Ectodermal cell (in vitro differentiated cells): Measurements from ENCODE around the gene KRT34. TPM values are rescaled to one million over a fixed set of nuclear protein-coding genes. Genes with fewer than 3 reads are reported as not detected.
"Not testable (repeated sequence)": the region's sequence is repeated elsewhere in the genome, so short reads cannot be mapped to it uniquely, and the experiment has no call there.

Experiments used
- H3K27ac ChIP-seq: 2 replicates; pipeline ENCODE4 v1.7.0; 2013; ENCODE audit warnings: mild to moderate bottlenecking, low read depth, low read length; ENCODE audit not compliant: insufficient read depth, poor library complexity, severe bottlenecking
- H3K27me3 ChIP-seq: 2 replicates; pipeline ENCODE4 v1.7.0; 2013; ENCODE audit warnings: mild to moderate bottlenecking, low read length; ENCODE audit not compliant: insufficient read depth, control insufficient read depth, poor library complexity, severe bottlenecking
- H3K36me3 ChIP-seq: one replicate; pipeline ENCODE4 v1.7.0; 2013; ENCODE audit warnings: low read length; ENCODE audit not compliant: control insufficient read depth, insufficient read depth
- H3K4me1 ChIP-seq: one replicate; pipeline ENCODE4 v1.7.0; 2013; ENCODE audit warnings: low read length; ENCODE audit not compliant: control insufficient read depth, insufficient read depth
- H3K4me3 ChIP-seq: 2 replicates; pipeline ENCODE4 v1.7.0; 2013; ENCODE audit warnings: low read depth, low read length, control low read depth; ENCODE audit not compliant: insufficient read depth
- H3K9me3 ChIP-seq: 2 replicates; pipeline ENCODE4 v1.7.0; 2013; ENCODE audit warnings: mild to moderate bottlenecking, low read length, moderate library complexity; ENCODE audit not compliant: control insufficient read depth
- WGBS, 2 experiments: methylation state at CpG; one replicate each; pipeline ENCODE4 v1.1.7; 2013; ENCODE audit warnings: missing lambda C conversion rate in 2 of 2; 5-methylcytosine and 5-hydroxymethylcytosine counted together
- polyA plus RNA-seq, 4 experiments: library from polyadenylated mRNA; stranded (reverse); fragments of 50-300 nt; gene quantifications; one replicate each; pipeline ENCODE4 v1.2.3, GENCODE V29; 2013

KRT34 gene
- not detected for polyA plus RNA-seq (2013, experiment 1 of 4)
- polyA plus RNA-seq (2013, experiment 2 of 4) = not detected
- not detected for polyA plus RNA-seq (2013, experiment 3 of 4)
- polyA plus RNA-seq (2013, experiment 4 of 4) = not detected

DNA sequence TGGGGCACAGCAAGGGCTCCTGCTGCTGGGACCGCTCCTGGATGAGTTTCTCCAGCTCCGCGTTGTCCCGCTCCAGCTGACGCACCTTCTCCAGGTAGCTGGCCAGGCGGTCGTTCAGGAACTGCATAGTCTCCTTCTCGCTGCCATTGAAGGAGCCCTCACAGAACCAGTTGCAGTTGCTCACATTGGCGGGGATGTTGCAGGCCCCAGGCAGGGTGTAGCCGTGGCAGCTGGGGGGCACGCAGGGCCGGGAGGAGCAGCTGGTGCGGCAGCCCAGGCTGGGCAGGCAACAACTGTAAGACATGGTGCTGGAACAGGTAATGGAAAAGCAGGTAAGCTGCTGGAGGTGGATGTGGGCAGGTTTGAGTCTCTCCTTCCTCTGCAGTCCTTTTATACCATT lies at the start of gene KRT34:
Gene KRT34, minus strand, starts transcription at position 364 of the 400 bp plus-strand sequence. Its CDS starts 60 bp downstream, at position 304.
- not testable (repeated sequence) for H3K9me3 ChIP-seq, H3K4me1 ChIP-seq, H3K27me3 ChIP-seq, H3K36me3 ChIP-seq, H3K27ac ChIP-seq, H3K4me3 ChIP-seq
- WGBS, 2 experiments = 93 to 94% methylated on average over 13 of the region's 13 CpGs

DNA sequence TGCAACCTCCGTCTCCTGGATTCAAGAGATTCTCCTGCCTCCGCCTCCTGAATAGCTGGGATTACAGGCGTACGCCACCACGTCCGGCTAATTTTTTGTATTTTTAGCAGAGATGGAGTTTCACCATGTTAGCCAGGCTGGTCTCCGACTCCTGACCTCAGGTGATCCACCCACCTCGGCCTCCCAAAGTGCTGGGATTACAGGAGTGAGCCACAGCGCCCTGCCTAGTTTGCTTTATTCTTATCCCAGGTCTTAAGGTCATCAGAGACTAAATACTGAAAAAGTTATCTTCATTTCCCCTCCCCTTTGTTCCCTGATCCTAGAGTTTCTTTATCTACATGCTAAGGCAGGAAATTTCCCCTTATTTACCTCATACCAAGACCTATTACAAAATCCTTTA lies 48.3 kb upstream of the KRT34 start:
- not testable (repeated sequence) for H3K4me1 ChIP-seq, H3K4me3 ChIP-seq, H3K9me3 ChIP-seq, H3K27me3 ChIP-seq, H3K36me3 ChIP-seq, H3K27ac ChIP-seq
- WGBS, 2 experiments = 90 to 92% methylated on average over 9 of the region's 9 CpGs

DNA sequence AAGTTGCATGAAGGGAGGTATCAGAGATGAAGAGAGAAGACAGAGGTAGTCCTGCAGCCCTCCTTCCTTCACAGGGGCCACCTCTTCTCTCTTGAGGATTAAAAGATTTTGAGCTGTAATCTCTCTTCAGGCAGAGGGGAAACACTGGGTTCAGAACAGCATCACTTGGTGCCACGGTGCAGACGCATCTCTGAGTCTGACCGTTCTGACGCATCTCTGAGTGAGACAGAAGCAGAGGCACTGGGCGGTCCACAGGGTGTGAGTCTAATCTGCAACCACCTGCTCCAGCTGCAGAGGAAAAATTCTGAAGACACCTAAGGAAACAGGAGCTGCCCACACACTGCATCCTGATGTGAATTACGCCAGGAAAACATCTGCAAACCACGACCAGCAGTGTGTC lies 47.6 kb upstream of the KRT34 start:
- 91 to 92% methylated on average over 7 of the region's 7 CpGs for whole genome bisulfite sequencing, 2 experiments
- no peaks in the 10 kb centered on the region for H3K4me1 ChIP-seq
- H3K36me3 ChIP-seq = no peaks in the 10 kb centered on the region
- H3K27ac ChIP-seq = no peak overlapping the region
- H3K4me3 ChIP-seq = no peak overlapping the region
- no peaks in the 10 kb centered on the region for H3K9me3 ChIP-seq
- no peaks in the 10 kb centered on the region for H3K27me3 ChIP-seq

DNA sequence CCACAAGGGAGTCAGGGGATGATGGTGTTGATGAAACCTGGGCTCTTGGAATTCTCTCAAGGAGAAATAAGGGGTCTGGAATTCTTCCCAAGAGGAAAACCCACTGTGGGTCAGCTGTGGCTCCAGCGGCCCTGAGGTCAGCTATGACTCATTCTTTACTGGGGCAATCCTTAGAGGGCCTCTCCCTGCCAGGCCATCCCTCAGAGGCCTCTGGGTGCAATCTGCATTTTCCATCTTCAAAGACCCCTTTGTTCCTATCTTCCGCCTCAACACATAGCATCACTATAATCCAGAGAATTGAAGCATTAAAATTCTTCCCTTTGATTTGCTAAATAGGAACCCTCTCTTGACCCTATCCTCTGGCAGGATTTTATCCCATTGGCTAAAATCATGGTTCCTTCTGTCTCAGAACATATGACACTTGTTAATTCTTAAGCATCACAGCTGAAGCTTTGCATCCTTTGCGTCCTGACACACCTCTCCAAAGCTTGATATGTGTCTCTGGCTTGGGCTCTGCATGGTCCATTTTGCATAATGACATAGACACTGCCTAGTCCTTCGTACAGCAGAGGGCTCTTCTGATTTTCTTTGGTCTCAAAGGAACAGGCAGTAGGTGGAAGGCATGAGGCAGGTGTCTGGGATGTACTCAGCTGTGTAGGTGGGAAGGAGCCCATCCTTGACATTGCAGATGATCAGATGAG lies 46.6 kb upstream of the KRT34 start:
- Histone ChIP-seq H3K36me3 (no peaks in the 10 kb centered on the region), H3K9me3 (no peaks in the 10 kb centered on the region), H3K27me3 (no peaks in the 10 kb centered on the region), H3K4me3 (no peak overlapping the region), H3K4me1 (no peaks in the 10 kb centered on the region), H3K27ac (no peak overlapping the region)
- 64 to 71% methylated on average over 4 of the region's 4 CpGs for WGBS, 2 experiments

DNA sequence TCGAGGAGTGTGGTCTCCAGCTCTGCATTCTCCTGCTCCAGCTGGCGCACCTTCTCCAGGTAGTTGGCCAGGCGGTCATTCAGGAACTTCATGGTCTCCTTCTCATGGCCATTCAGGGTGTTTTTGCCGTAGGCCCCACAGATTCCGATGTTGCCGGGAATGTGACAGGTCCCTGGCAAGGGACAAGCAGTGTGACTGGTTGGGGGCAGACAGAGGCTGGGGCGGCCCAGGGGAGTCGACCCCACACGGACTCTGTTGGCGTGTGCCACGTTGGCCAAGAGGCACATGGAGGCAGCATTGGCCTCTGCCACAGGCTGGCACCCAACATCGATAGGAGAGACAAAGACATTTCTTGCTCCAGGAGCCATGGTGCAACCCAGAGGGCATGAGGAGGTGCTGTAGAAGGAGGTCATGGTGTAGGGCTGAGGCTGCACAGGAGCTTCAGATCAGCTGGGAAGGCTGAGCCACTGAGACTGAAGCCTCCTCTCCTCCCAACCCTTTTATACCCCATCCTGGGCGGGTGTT lies 42.1 kb upstream of the KRT34 start, which contains the start of gene KRT37:
Gene KRT37, minus strand, starts transcription at position 475 of the 525 bp plus-strand sequence. Its CDS starts 62 bp downstream, at position 413.
- no peaks in the 10 kb centered on the region for H3K36me3 ChIP-seq
- WGBS, 2 experiments = 95 to 96% methylated on average over 12 of the region's 13 CpGs
- H3K27me3 ChIP-seq = no peaks in the 10 kb centered on the region
- no peaks in the 10 kb centered on the region for H3K9me3 ChIP-seq
- no peaks in the 10 kb centered on the region for H3K4me1 ChIP-seq
- H3K27ac ChIP-seq = no peak within 1 kb of the TSS
- no peak within 1 kb of the TSS for H3K4me3 ChIP-seq

DNA sequence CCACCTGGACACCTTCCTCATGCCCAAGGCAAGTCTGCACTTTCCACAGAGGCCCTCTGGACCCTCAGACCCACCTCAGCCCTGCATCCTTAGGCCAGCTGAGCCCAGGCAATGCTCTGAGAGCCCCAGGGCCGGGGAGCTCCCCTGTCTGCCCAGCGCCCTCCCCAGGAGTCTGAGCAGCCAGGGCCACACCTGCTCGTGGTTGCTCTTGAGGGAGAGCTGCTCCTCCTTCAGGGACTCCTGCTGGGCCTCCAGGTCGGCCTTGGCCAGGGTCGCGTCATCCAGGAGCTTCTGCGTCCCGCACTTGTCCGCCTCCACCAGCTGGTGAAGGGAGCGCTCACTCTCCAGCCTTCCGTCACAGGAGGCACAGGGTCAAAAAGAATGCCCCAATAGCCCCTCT lies 40.5 kb upstream of the KRT34 start:
- H3K27ac ChIP-seq, H3K4me1 ChIP-seq, H3K4me3 ChIP-seq, H3K36me3 ChIP-seq, H3K27me3 ChIP-seq, H3K9me3 ChIP-seq: not testable (repeated sequence)
- 85 to 89% methylated on average over 11 of the region's 11 CpGs for WGBS, 2 experiments

DNA sequence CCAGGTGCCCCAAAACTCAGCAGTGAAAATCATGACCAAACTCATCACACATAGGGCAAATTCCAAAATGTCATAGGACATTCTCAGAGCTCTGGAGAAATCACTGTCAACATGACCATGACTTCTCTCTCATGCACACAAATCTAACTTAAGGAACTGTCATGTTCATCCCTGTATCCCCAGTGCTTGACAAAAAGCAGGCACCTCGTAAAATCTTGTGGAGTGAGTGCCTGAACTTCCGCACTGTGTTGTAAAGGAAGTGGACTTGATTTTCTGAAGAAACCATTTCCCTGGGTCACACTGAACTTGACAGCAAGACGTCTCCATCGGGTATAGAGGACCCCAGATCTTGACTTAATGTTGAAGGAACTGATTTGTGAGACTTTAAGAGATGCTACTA lies 39.5 kb upstream of the KRT34 start:
- Histone ChIP-seq H3K36me3 (no peaks in the 10 kb centered on the region), H3K27me3 (no peaks in the 10 kb centered on the region), H3K27ac (no peak overlapping the region), H3K9me3 (no peaks in the 10 kb centered on the region), H3K4me1 (no peaks in the 10 kb centered on the region), H3K4me3 (no peak overlapping the region)
- WGBS, 2 experiments = 89 to 92% methylated on average over 4 of the region's 4 CpGs

DNA sequence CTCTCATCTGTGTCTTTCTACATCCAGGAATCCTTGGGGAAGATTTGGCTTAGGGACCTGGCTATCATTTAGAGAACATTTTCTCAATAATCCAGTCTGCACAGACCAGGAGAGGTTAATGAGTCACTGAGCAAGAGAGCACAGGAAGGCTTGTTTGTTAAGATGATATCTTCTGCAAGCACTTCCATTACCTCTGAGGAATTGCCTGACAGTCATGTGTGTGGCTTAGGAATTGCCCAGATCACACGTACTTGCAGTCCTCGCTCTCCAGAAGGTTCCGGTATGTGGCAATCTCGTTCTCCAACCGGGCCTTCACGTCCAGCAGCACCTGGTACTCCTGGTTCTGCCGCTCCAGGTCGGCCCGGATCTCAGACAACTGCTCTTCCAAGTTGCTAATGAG lies 39.0 kb upstream of the KRT34 start:
- Histone ChIP-seq H3K36me3 (no peaks in the 10 kb centered on the region), H3K4me3 (no peak overlapping the region), H3K9me3 (no peaks in the 10 kb centered on the region), H3K27ac (no peak overlapping the region), H3K27me3 (no peaks in the 10 kb centered on the region), H3K4me1 (no peaks in the 10 kb centered on the region)
- 93 to 96% methylated on average over 9 of the region's 9 CpGs for WGBS, 2 experiments

DNA sequence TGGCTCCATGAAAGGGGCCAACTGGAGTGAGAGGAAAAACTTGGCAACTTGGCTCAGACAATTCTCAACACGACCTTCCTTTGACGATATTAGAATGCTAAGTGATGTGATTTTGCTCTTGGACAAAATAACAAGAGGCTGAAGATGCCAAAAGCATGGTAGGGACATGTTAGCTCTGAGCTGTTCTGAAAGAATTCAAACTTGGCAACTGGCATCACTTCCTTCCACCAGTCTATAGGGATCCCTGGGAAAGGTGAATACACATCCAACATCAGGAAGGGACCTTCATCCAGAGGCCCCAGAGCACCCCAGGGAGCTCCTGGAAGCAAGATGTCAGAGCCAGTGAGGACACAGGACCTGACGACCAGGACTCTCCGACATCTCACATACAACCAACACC lies 38.0 kb upstream of the KRT34 start:
- H3K27ac ChIP-seq = no peak overlapping the region
- no peaks in the 10 kb centered on the region for H3K4me1 ChIP-seq
- H3K9me3 ChIP-seq = no peaks in the 10 kb centered on the region
- H3K27me3 ChIP-seq = no peaks in the 10 kb centered on the region
- no peaks in the 10 kb centered on the region for H3K36me3 ChIP-seq
- no peak overlapping the region for H3K4me3 ChIP-seq
- 84 to 85% methylated on average over 3 to 4 of the region's 4 CpGs for WGBS, 2 experiments

DNA sequence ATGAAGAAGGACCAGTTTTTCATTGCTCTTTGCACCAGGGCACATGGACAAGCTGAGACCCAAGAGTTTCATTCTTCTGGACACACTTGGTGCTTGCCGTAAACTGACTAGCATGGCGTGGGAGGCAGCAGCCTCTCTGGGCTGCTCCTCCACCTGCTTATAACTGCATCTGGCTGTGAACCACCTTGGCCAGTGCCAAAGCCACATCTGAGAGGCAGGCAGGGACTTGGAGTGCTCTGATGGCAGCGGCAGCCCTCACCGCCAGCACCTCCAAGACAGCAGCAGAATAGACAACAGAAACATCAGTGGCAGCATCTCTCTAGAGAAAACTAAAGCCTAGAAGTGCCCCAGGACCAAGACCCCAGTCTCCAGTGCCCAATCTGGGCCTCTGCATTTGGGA lies 37.6 kb upstream of the KRT34 start:
- H3K27ac ChIP-seq = no peak overlapping the region
- 96 to 97% methylated on average over 4 of the region's 4 CpGs for WGBS, 2 experiments
- no peaks in the 10 kb centered on the region for H3K36me3 ChIP-seq
- H3K27me3 ChIP-seq = no peaks in the 10 kb centered on the region
- H3K4me1 ChIP-seq = no peaks in the 10 kb centered on the region
- no peaks in the 10 kb centered on the region for H3K9me3 ChIP-seq
- no peak overlapping the region for H3K4me3 ChIP-seq
